Neural progenitor cell (in vitro differentiated cells): ENCODE data around the gene SMG6. TPM values are rescaled to one million over a fixed set of nuclear protein-coding genes. Genes with fewer than 3 reads are reported as not detected.
A peak's percentile ranks its signal among the peaks of the same experiment; 100 is the strongest.
"Not testable (repeated sequence)": the region's sequence is repeated elsewhere in the genome, so short reads cannot be mapped to it uniquely, and the experiment has no call there.

Source experiments
- DNase-seq: peaks from one replicate; pipeline ENCODE4 v3.0.0-alpha.2; 2016; ENCODE audit warnings: low spot score
- H2AFZ ChIP-seq: fragments of 200-600 bp; sonication (generic); replicated peaks from 2 replicates; pipeline ENCODE4 v1.6.1; 2016; ENCODE audit warnings: antibody characterized with exemption
- H3F3A ChIP-seq: fragments of 200-600 bp; sonication (generic); 2 replicates; pipeline ENCODE4 v1.6.1; 2016; ENCODE audit warnings: antibody characterized with exemption, low read depth
- H3K27ac ChIP-seq: fragments of 200-600 bp; sonication (generic); 2 replicates; pipeline ENCODE4 v1.5.1; 2016; ENCODE audit warnings: mild to moderate bottlenecking
- H3K27me3 ChIP-seq: fragments of 200-600 bp; sonication (generic); 2 replicates; pipeline ENCODE4 v1.6.1; 2016; ENCODE audit warnings: mild to moderate bottlenecking, moderate library complexity
- H3K36me3 ChIP-seq: fragments of 200-600 bp; sonication (generic); 2 replicates; pipeline ENCODE4 v1.5.1; 2016
- H3K4me1 ChIP-seq: fragments of 200-600 bp; sonication (generic); 2 replicates; pipeline ENCODE4 v1.6.1; 2016; ENCODE audit warnings: mixed run types
- H3K4me2 ChIP-seq: fragments of 200-600 bp; sonication (generic); 2 replicates; pipeline ENCODE4 v1.6.1; 2016
- H3K4me3 ChIP-seq: fragments of 200-600 bp; sonication (generic); 2 replicates; pipeline ENCODE4 v1.5.1; 2016
- H3K79me2 ChIP-seq: fragments of 200-600 bp; sonication (generic); 2 replicates; pipeline ENCODE4 v1.6.1; 2016; ENCODE audit warnings: low read depth
- H3K9ac ChIP-seq: fragments of 200-600 bp; sonication (generic); 2 replicates; pipeline ENCODE4 v1.6.1; 2016
- H3K9me3 ChIP-seq: fragments of 200-600 bp; sonication (generic); 2 replicates; pipeline ENCODE4 v1.5.1; 2016; ENCODE audit warnings: low read depth
- H4K20me1 ChIP-seq: fragments of 200-600 bp; sonication (generic); 2 replicates; pipeline ENCODE4 v1.6.1; 2016; ENCODE audit warnings: low read depth
- H3K27ac Mint-ChIP-seq: 3 replicates; pipeline ENCODE4 v1.8.0; 2021; ENCODE audit warnings: mixed read lengths
- H3K27me3 Mint-ChIP-seq: 2 replicates; pipeline ENCODE4 v1.8.0; 2022; ENCODE audit warnings: low read depth, mild to moderate bottlenecking, inconsistent platforms, moderate library complexity, mixed read lengths; ENCODE audit not compliant: insufficient read depth
- H3K36me3 Mint-ChIP-seq: 3 replicates; pipeline ENCODE4 v1.8.0; 2021; ENCODE audit warnings: mixed read lengths
- H3K4me1 Mint-ChIP-seq: 3 replicates; pipeline ENCODE4 v1.8.0; 2021; ENCODE audit warnings: mixed read lengths
- H3K4me3 Mint-ChIP-seq: 3 replicates; pipeline ENCODE4 v1.8.0; 2021; ENCODE audit warnings: mild to moderate bottlenecking, moderate library complexity, mixed read lengths
- H3K9me3 Mint-ChIP-seq: 3 replicates; pipeline ENCODE4 v1.8.0; 2020; ENCODE audit warnings: mixed read lengths
- CTCF ChIP-seq: fragments of 200-600 bp; sonication (generic); IDR thresholded peaks from 2 replicates; pipeline ENCODE4 v1.5.1; 2017; ENCODE audit warnings: antibody characterized with exemption, mild to moderate bottlenecking
- EZH2 ChIP-seq: fragments of 200-600 bp; sonication (generic); IDR thresholded peaks from 2 replicates; pipeline ENCODE4 v1.6.1; 2017; ENCODE audit warnings: antibody characterized with exemption, mild to moderate bottlenecking, moderate library complexity
- EZH2phosphoT487 ChIP-seq: fragments of 200-600 bp; sonication (generic); IDR thresholded peaks from 2 replicates; pipeline ENCODE4 v1.6.1; 2017; ENCODE audit warnings: antibody characterized with exemption
- total RNA-seq: library from RNA; depleted of rRNA; stranded (reverse); fragments of >200 nt; gene quantifications from 2 replicates; pipeline ENCODE4 v1.2.3, GENCODE V29; 2015; ENCODE audit warnings: low replicate concordance

SMG6 gene
- total RNA-seq, 1 donor from 2014 or later, result 19.0 TPM

GRCh38 chr17:2015314-2015713 is 288.3 kb downstream of the SMG6 start:
- Histone ChIP-seq H3K4me2 (no peak overlapping the region), H3K27me3 (peaks cover 85% of the 10 kb centered on the region), H3K9ac (no peak overlapping the region), H3K79me2 (no peaks in the 10 kb centered on the region), H4K20me1 (peaks cover 12% of the 10 kb centered on the region), H3K27ac (no peak overlapping the region), H2AFZ (no peak overlapping the region), H3K9me3 (no peaks in the 10 kb centered on the region), H3K36me3 (no peaks in the 10 kb centered on the region), H3K4me1 (peaks cover 12% of the 10 kb centered on the region), H3F3A (peaks cover 15% of the 10 kb centered on the region), H3K4me3 (no peak overlapping the region)
- TF ChIP-seq CTCF (no peak), EZH2 (no peak), EZH2phosphoT487 (no peak)
- H3K9me3 Mint-ChIP-seq, result no peaks in the 10 kb centered on the region
- DNase-seq, result no peak
- peak overlapping the region; percentile 24 for H3K4me3 Mint-ChIP-seq
- peaks cover 20% of the 10 kb centered on the region for H3K27me3 Mint-ChIP-seq
- no peak overlapping the region for H3K27ac Mint-ChIP-seq
- no peaks in the 10 kb centered on the region for H3K36me3 Mint-ChIP-seq
- peaks cover 62% of the 10 kb centered on the region for H3K4me1 Mint-ChIP-seq

GRCh38 chr17:2013994-2014317 is 289.6 kb downstream of the SMG6 start:
- H3K36me3 Mint-ChIP-seq, result no peaks in the 10 kb centered on the region
- no peaks in the 10 kb centered on the region for H3K9me3 Mint-ChIP-seq
- Histone ChIP-seq H3K9ac (no peak overlapping the region), H2AFZ (no peak overlapping the region), H3K4me3 (no peak overlapping the region), H3K79me2 (no peaks in the 10 kb centered on the region), H3K4me1 (peaks cover 12% of the 10 kb centered on the region), H3K4me2 (no peak overlapping the region), H3K9me3 (no peaks in the 10 kb centered on the region), H3K27ac (no peak overlapping the region), H3K36me3 (no peaks in the 10 kb centered on the region), H3F3A (peaks cover 15% of the 10 kb centered on the region), H3K27me3 (peaks cover 71% of the 10 kb centered on the region), H4K20me1 (peaks cover 12% of the 10 kb centered on the region)
- H3K4me3 Mint-ChIP-seq, result no peak overlapping the region
- H3K27me3 Mint-ChIP-seq, result peaks cover 19% of the 10 kb centered on the region
- no peak for TF ChIP-seq CTCF
- TF ChIP-seq EZH2, result no peak
- TF ChIP-seq EZH2phosphoT487, result no peak
- no peak for DNase-seq
- H3K27ac Mint-ChIP-seq, result no peak overlapping the region
- peaks cover 50% of the 10 kb centered on the region for H3K4me1 Mint-ChIP-seq

GRCh38 chr17:2013220-2013993 is 290.2 kb downstream of the SMG6 start:
- not testable (repeated sequence) for H3K4me2 ChIP-seq, H3K36me3 Mint-ChIP-seq, H3K27ac ChIP-seq, DNase-seq, H3K4me3 ChIP-seq, H3K36me3 ChIP-seq, H3K9me3 ChIP-seq, H3K9me3 Mint-ChIP-seq, H2AFZ ChIP-seq, H3K9ac ChIP-seq, H3K79me2 ChIP-seq, H3K4me3 Mint-ChIP-seq
- Mint-ChIP-seq H3K27me3 (peaks cover 19% of the 10 kb centered on the region), H3K27ac (peak overlapping the region; percentile 14), H3K4me1 (peaks cover 46% of the 10 kb centered on the region)
- H3K27me3 ChIP-seq, result peaks cover 66% of the 10 kb centered on the region
- peaks cover 12% of the 10 kb centered on the region for H4K20me1 ChIP-seq
- peaks cover 15% of the 10 kb centered on the region for H3F3A ChIP-seq
- H3K4me1 ChIP-seq, result peaks cover 12% of the 10 kb centered on the region

GRCh38 chr17:2012499-2012898 is 291.1 kb downstream of the SMG6 start:
- peaks cover 12% of the 10 kb centered on the region for H3K4me1 ChIP-seq
- no peak overlapping the region for H3K27ac Mint-ChIP-seq
- no peaks in the 10 kb centered on the region for H3K36me3 Mint-ChIP-seq
- H3K4me3 ChIP-seq, result no peak overlapping the region
- H3F3A ChIP-seq, result peaks cover 15% of the 10 kb centered on the region
- peaks cover 19% of the 10 kb centered on the region for H3K27me3 Mint-ChIP-seq
- no peak overlapping the region for H3K9ac ChIP-seq
- H3K4me2 ChIP-seq, result no peak overlapping the region
- H3K27me3 ChIP-seq, result peaks cover 57% of the 10 kb centered on the region
- no peak for DNase-seq
- no peaks in the 10 kb centered on the region for H3K9me3 Mint-ChIP-seq
- H3K4me3 Mint-ChIP-seq, result no peak overlapping the region
- H3K9me3 ChIP-seq, result no peaks in the 10 kb centered on the region
- peaks cover 12% of the 10 kb centered on the region for H4K20me1 ChIP-seq
- H3K4me1 Mint-ChIP-seq, result peaks cover 37% of the 10 kb centered on the region
- H2AFZ ChIP-seq, result no peak overlapping the region
- no peaks in the 10 kb centered on the region for H3K36me3 ChIP-seq
- H3K27ac ChIP-seq, result no peak overlapping the region
- TF ChIP-seq EZH2phosphoT487 (no peak), CTCF (no peak), EZH2 (no peak)
- H3K79me2 ChIP-seq, result no peaks in the 10 kb centered on the region
